Liver (tissue), 9 donors: ENCODE measurements around the gene NUP107. TPM values are rescaled to one million over a fixed set of nuclear protein-coding genes. Genes with fewer than 3 reads are reported as not detected.

Experiments used
- DNase-seq: peaks from one replicate; pipeline ENCODE4 v3.0.0-alpha.2; 2017; ENCODE audit warnings: low spot score
- H3K27ac ChIP-seq, 2 donors: one replicate each; pipeline ENCODE4 v1.7.0; 2013; ENCODE audit warnings: inconsistent platforms in 2 of 2, low read length in 2 of 2, control low read depth in 1 of 2, low read depth in 1 of 2, mild to moderate bottlenecking in 1 of 2
- H3K27me3 ChIP-seq, 4 donors: one replicate each; pipeline versions ENCODE4 v1.6.1 to v1.7.0; 2013; ENCODE audit warnings: low read length in 3 of 4, inconsistent platforms in 1 of 4, mild to moderate bottlenecking in 1 of 4, moderate library complexity in 1 of 4; ENCODE audit not compliant: control insufficient read depth in 4 of 4, insufficient read depth in 4 of 4
- H3K36me3 ChIP-seq, 4 donors: one replicate each; pipeline versions ENCODE4 v1.6.1 to v1.7.0; 2013; ENCODE audit warnings: low read length in 3 of 4, mild to moderate bottlenecking in 3 of 4, low read depth in 1 of 4, moderate library complexity in 1 of 4; ENCODE audit not compliant: control insufficient read depth in 4 of 4, insufficient read depth in 3 of 4
- H3K4me1 ChIP-seq, 4 donors: one replicate each; pipeline versions ENCODE4 v1.6.1 to v1.7.0; 2013; ENCODE audit warnings: low read length in 3 of 4, mild to moderate bottlenecking in 3 of 4, moderate library complexity in 1 of 4; ENCODE audit not compliant: control insufficient read depth in 4 of 4, insufficient read depth in 4 of 4
- H3K4me3 ChIP-seq, 3 donors: one replicate each; pipeline versions ENCODE4 v1.6.1 to v1.7.0; 2013; ENCODE audit warnings: low read length in 3 of 3, control low read depth in 1 of 3, low read depth in 1 of 3, mild to moderate bottlenecking in 1 of 3
- H3K9ac ChIP-seq, 2 donors: one replicate each; pipeline ENCODE4 v1.7.0; 2013; ENCODE audit warnings: low read length in 2 of 2, mild to moderate bottlenecking in 2 of 2, moderate library complexity in 2 of 2, control low read depth in 1 of 2, low read depth in 1 of 2
- H3K9me3 ChIP-seq, 4 donors: one replicate each; pipeline versions ENCODE4 v1.6.1 to v1.7.0; 2013; ENCODE audit warnings: low read length in 3 of 4; ENCODE audit not compliant: control insufficient read depth in 4 of 4
- ATF3 ChIP-seq: IDR thresholded peaks from 2 replicates; pipeline ENCODE4 v1.6.1; 2016; ENCODE audit warnings: antibody characterized with exemption
- CTCF ChIP-seq: fragments of 150-350 bp; IDR thresholded peaks from 2 replicates; pipeline ENCODE4 v1.5.1; 2017; ENCODE audit warnings: improper control_type of control experiment, low read depth, low read length; ENCODE audit not compliant: missing input control
- EGR1 ChIP-seq, 2 donors: IDR thresholded peaks; 2 replicates each; pipeline ENCODE4 v1.6.1; 2016 to 2018; ENCODE audit warnings: antibody characterized with exemption in 2 of 2, low read depth in 2 of 2
- FOXA1 ChIP-seq: IDR thresholded peaks from 2 replicates; pipeline ENCODE4 v1.6.1; 2016; ENCODE audit warnings: antibody characterized with exemption
- FOXA2 ChIP-seq: IDR thresholded peaks from 2 replicates; pipeline ENCODE4 v1.6.1; 2016; ENCODE audit warnings: antibody characterized with exemption
- GABPA ChIP-seq, 2 donors: IDR thresholded peaks in 1 of 2; conservative IDR thresholded peaks in 1 of 2; 2 replicates each; pipeline ENCODE4 v1.6.1; 2016; ENCODE audit warnings: antibody characterized with exemption in 2 of 2, mild to moderate bottlenecking in 1 of 2, moderate library complexity in 1 of 2
- HNF4A ChIP-seq, 2 donors: conservative IDR thresholded peaks; 2 replicates each; pipeline ENCODE4 v1.6.1; 2016; ENCODE audit warnings: antibody characterized with exemption in 2 of 2, mild to moderate bottlenecking in 2 of 2
- HNF4G ChIP-seq: IDR thresholded peaks from 2 replicates; pipeline ENCODE4 v1.6.1; 2016; ENCODE audit warnings: antibody characterized with exemption
- JUND ChIP-seq, 2 donors: IDR thresholded peaks; 2 replicates each; pipeline ENCODE4 v1.6.1; 2016; ENCODE audit warnings: antibody characterized with exemption in 2 of 2
- MAX ChIP-seq: IDR thresholded peaks from 2 replicates; pipeline ENCODE4 v1.6.1; 2016; ENCODE audit warnings: antibody characterized with exemption
- NR2F2 ChIP-seq: IDR thresholded peaks from 2 replicates; pipeline ENCODE4 v1.6.1; 2016; ENCODE audit warnings: antibody characterized with exemption
- RAD21 ChIP-seq, 2 donors: IDR thresholded peaks; 2 replicates each; pipeline ENCODE4 v1.6.1; 2016; ENCODE audit warnings: antibody characterized with exemption in 2 of 2, mild to moderate bottlenecking in 2 of 2
- REST ChIP-seq: IDR thresholded peaks from 2 replicates; pipeline ENCODE4 v1.6.1; 2016; ENCODE audit warnings: antibody characterized with exemption, mild to moderate bottlenecking
- RXRA ChIP-seq, 2 donors: IDR thresholded peaks; 2 replicates each; pipeline ENCODE4 v1.6.1; 2017 to 2018; ENCODE audit warnings: antibody characterized with exemption in 2 of 2, mild to moderate bottlenecking in 1 of 2
- SP1 ChIP-seq: IDR thresholded peaks from 2 replicates; pipeline ENCODE4 v1.6.1; 2018; ENCODE audit warnings: antibody characterized with exemption, mild to moderate bottlenecking
- TAF1 ChIP-seq: conservative IDR thresholded peaks from 2 replicates; pipeline ENCODE4 v1.6.1; 2016; ENCODE audit warnings: antibody characterized with exemption, mild to moderate bottlenecking
- YY1 ChIP-seq: IDR thresholded peaks from 2 replicates; pipeline ENCODE4 v1.6.1; 2016; ENCODE audit warnings: antibody characterized with exemption, mild to moderate bottlenecking
- ZBTB33 ChIP-seq: IDR thresholded peaks from 2 replicates; pipeline ENCODE4 v1.6.1; 2016; ENCODE audit warnings: antibody characterized with exemption
- WGBS: extraction: QIAGEN DNeasy Blood & Tissue Kit; methylation state at CpG from one replicate; pipeline ENCODE4 v1.1.7; 2013; 5-methylcytosine and 5-hydroxymethylcytosine counted together
- polyA plus RNA-seq, 2 donors: library from polyadenylated mRNA; stranded (reverse) in 1 of 2; unstranded in 1 of 2; fragments of 200-250 nt in 1 of 2; fragments of >200 nt in 1 of 2; fragmentation: Nextera tagmentation in 1 of 2; extraction: Ambion mirVana in 1 of 2; gene quantifications; one replicate each; pipeline versions ENCODE4 v1.2.1 to v1.2.3, GENCODE V29; 2013 to 2015
- total RNA-seq, 2 donors: library from RNA; depleted of rRNA; stranded (reverse); fragments of >200 nt; gene quantifications; one replicate each; pipeline ENCODE4 v1.2.3, GENCODE V29; 2014
- donor health status: healthy.
- donor health status: healthy.
- donor health status: healthy.
- donor health status: healthy.
- donor health status: healthy.

Gene NUP107
- total and polyA plus RNA-seq, 4 donors = 6.3 to 38.3 (median 16.2) TPM

GRCh38 chr12:68733661-68734071 lies 46.9 kb downstream of the NUP107 start (continued):
- TF ChIP-seq ZBTB33 = no peak

GRCh38 chr12:68739891-68740290 lies 53.1 kb downstream of the NUP107 start:
- Histone ChIP-seq H3K27ac (no peak overlapping the region), H3K9me3 (no peaks in the 10 kb centered on the region), H3K4me1 (no peaks in the 10 kb centered on the region), H3K4me3 (no peak overlapping the region), H3K9ac (no peak overlapping the region), H3K36me3 (peaks cover 0 to 17% (median 11%) of the 10 kb centered on the region in 4 donors), H3K27me3 (no peaks in the 10 kb centered on the region)
- DNase-seq = no peak
- 77% methylated on average over 6 of the region's 6 CpGs for WGBS
- TF ChIP-seq EGR1 (IDR thresholded peaks at IDR 0.05; ENCODE audit: low read depth in 2 of 2) (no peak), RXRA (IDR thresholded peaks at IDR 0.05) (no peak), TAF1 (no peak), ZBTB33 (no peak), JUND (IDR thresholded peaks at IDR 0.05) (no peak), SP1 (no peak), MAX (no peak), HNF4G (no peak), RAD21 (IDR thresholded peaks at IDR 0.05) (no peak), HNF4A (conservative IDR thresholded peaks at IDR 0.05) (no peak), GABPA (IDR thresholded peaks at IDR 0.05 in 1 of 2, conservative IDR thresholded peaks at IDR 0.05 in 1 of 2) (no peak), FOXA1 (no peak), YY1 (no peak)

GRCh38 chr12:68743356-68743755 lies 56.6 kb downstream of the NUP107 start:
- WGBS = 94% methylated on average over 2 of the region's 2 CpGs
- Histone ChIP-seq H3K4me1 (peaks cover 0 to 25% (median 10%) of the 10 kb centered on the region in 4 donors), H3K9me3 (no peaks in the 10 kb centered on the region), H3K36me3 (peaks cover 0 to 3% (median 0%) of the 10 kb centered on the region in 4 donors), H3K4me3 (no peak overlapping the region), H3K27ac (no peak overlapping the region), H3K9ac (no peak overlapping the region), H3K27me3 (no peaks in the 10 kb centered on the region)
- no peak for DNase-seq
- TF ChIP-seq ATF3 (no peak), MAX (no peak), REST (no peak), FOXA2 (no peak), NR2F2 (no peak), TAF1 (no peak), CTCF (no peak), YY1 (no peak), HNF4A (conservative IDR thresholded peaks at IDR 0.05) (no peak), RAD21 (IDR thresholded peaks at IDR 0.05) (no peak), JUND (IDR thresholded peaks at IDR 0.05) (no peak), GABPA (IDR thresholded peaks at IDR 0.05 in 1 of 2, conservative IDR thresholded peaks at IDR 0.05 in 1 of 2) (no peak), FOXA1 (no peak), ZBTB33 (no peak), SP1 (no peak)
